Endothelial cell of umbilical vein (primary cell): ENCODE measurements around the gene ZNF407. TPM values are rescaled to one million over a fixed set of nuclear protein-coding genes. Genes with fewer than 3 reads are reported as not detected.

ENCODE experiments used
- BruUV-seq: library from RNA; stranded (reverse); fragments of 400-500 nt; replicated peaks from 2 replicates; lab custom pipeline; 2021; lab: Mats Ljungman, UMichigan
- CTCF ChIA-PET: fragments of 300-600, 350-600 bp; sonication (Branson Sonifier 250); formaldehyde crosslinking; loops from one replicate; lab custom pipeline; 2021; ENCODE audit warnings: antibody characterized with exemption, inconsistent platforms; lab: Charles Lee
- POLR2A ChIA-PET: fragments of 300-600, 350-600 bp; sonication (Branson Sonifier 250); formaldehyde crosslinking; loops from one replicate; lab custom pipeline; 2021; ENCODE audit warnings: antibody characterized with exemption, inconsistent platforms; lab: Charles Lee
- DNase-seq: peaks from one replicate; pipeline ENCODE4 v3.0.0-alpha.2; 2011; ENCODE audit warnings: low read depth, low spot score
- FAIRE-seq: peaks from 2 replicates; lab custom pipeline; 2011; peaks lifted over from hg19 to GRCh38; lab: Jason Lieb, UNC
- H2AFZ ChIP-seq: 2 replicates; pipeline ENCODE4 v1.6.0; 2012; ENCODE audit warnings: low read depth, low read length, control low read depth, inconsistent platforms
- H3K27ac ChIP-seq: 2 replicates; pipeline ENCODE4 v1.5.1; 2011; ENCODE audit warnings: low read depth, mild to moderate bottlenecking, control low read depth, low read length, moderate library complexity; ENCODE audit not compliant: insufficient read depth
- H3K27me3 ChIP-seq, 2 experiments: 2 replicates each; pipeline versions ENCODE4 v1.6.0 to v1.6.1; 2011; ENCODE audit warnings: low read length in 2 of 2, mixed read lengths in 1 of 2; ENCODE audit not compliant: control insufficient read depth in 2 of 2, insufficient read depth in 2 of 2
- H3K36me3 ChIP-seq, 2 experiments: 2 replicates in 1 of 2; 3 replicates in 1 of 2; pipeline ENCODE4 v1.5.1; 2011; ENCODE audit warnings: low read length in 2 of 2, mild to moderate bottlenecking in 1 of 2, moderate library complexity in 1 of 2; ENCODE audit not compliant: control insufficient read depth in 2 of 2, insufficient read depth in 2 of 2; ENCODE audit errors: extremely low read depth in 1 of 2
- H3K4me1 ChIP-seq: 3 replicates; pipeline ENCODE4 v1.5.1; 2011; ENCODE audit warnings: mild to moderate bottlenecking, low read length; ENCODE audit not compliant: control insufficient read depth, insufficient read depth; ENCODE audit errors: extremely low read depth
- H3K4me2 ChIP-seq: 2 replicates; pipeline ENCODE4 v1.6.1; 2011; ENCODE audit warnings: low read length, control low read depth, mixed read lengths; ENCODE audit not compliant: insufficient read depth
- H3K4me3 ChIP-seq, 3 experiments: fragments of 200-600 bp in 1 of 3; sonication (generic), shearing (Covaris generic) in 1 of 3; replicated peaks in 1 of 3; 2 replicates each; pipeline ENCODE4 v1.5.1; 2011 to 2016; ENCODE audit warnings: control low read depth in 3 of 3, low read length in 3 of 3, mild to moderate bottlenecking in 2 of 3, inconsistent platforms in 1 of 3, low read depth in 1 of 3, moderate library complexity in 1 of 3; ENCODE audit not compliant: insufficient read depth in 1 of 3
- H3K79me2 ChIP-seq: 2 replicates; pipeline ENCODE4 v1.6.0; 2012; ENCODE audit warnings: low read length, inconsistent platforms; ENCODE audit not compliant: control insufficient read depth, insufficient read depth
- H3K9ac ChIP-seq: replicated peaks from 2 replicates; pipeline ENCODE3; 2011; ENCODE audit warnings: low read length, control low read depth; ENCODE audit not compliant: insufficient read depth; ENCODE audit errors: extremely low read depth
- H3K9me1 ChIP-seq: replicated peaks from 3 replicates; pipeline ENCODE4 v1.6.0; 2011; ENCODE audit warnings: mild to moderate bottlenecking, low read length; ENCODE audit not compliant: control insufficient read depth, insufficient read depth; ENCODE audit errors: extremely low read depth
- H3K9me3 ChIP-seq: replicated peaks from 2 replicates; pipeline ENCODE4 v1.5.1; 2012; ENCODE audit warnings: low read length, inconsistent platforms; ENCODE audit not compliant: control insufficient read depth, insufficient read depth
- H4K20me1 ChIP-seq: replicated peaks from 2 replicates; pipeline ENCODE3; 2011; ENCODE audit warnings: mild to moderate bottlenecking, low read length; ENCODE audit not compliant: control insufficient read depth, insufficient read depth; ENCODE audit errors: extremely low read depth
- EZH2 ChIP-seq: IDR thresholded peaks from 2 replicates; pipeline ENCODE4 v1.6.1; 2012; ENCODE audit warnings: borderline replicate concordance, low read depth, mild to moderate bottlenecking, moderate library complexity, low read length, inconsistent platforms; ENCODE audit not compliant: severe bottlenecking
- FOS ChIP-seq: IDR thresholded peaks from 2 replicates; pipeline ENCODE4 v1.6.1; 2011; ENCODE audit warnings: mild to moderate bottlenecking, low read length, moderate library complexity, borderline replicate concordance; ENCODE audit not compliant: insufficient read depth
- GATA2 ChIP-seq: IDR thresholded peaks from 2 replicates; pipeline ENCODE4 v1.7.0; 2011; ENCODE audit warnings: low read depth, mild to moderate bottlenecking, moderate library complexity, mixed read lengths, low read length; ENCODE audit not compliant: insufficient read length, insufficient read depth
- JUN ChIP-seq: IDR thresholded peaks from 2 replicates; pipeline ENCODE4 v1.6.1; 2011; ENCODE audit warnings: borderline replicate concordance, low read depth; ENCODE audit not compliant: insufficient read length, insufficient read depth
- MYC ChIP-seq: IDR thresholded peaks from one replicate; pipeline ENCODE4 v1.6.1; 2011; ENCODE audit warnings: mild to moderate bottlenecking, low read depth, low read length
- POLR2A ChIP-seq: IDR thresholded peaks from 2 replicates; pipeline ENCODE4 v1.6.1; 2012; ENCODE audit warnings: low read depth, mild to moderate bottlenecking, control low read depth, low read length
- POLR2AphosphoS5 ChIP-seq: IDR thresholded peaks from 2 replicates; pipeline ENCODE4 v1.6.1; 2012; ENCODE audit warnings: low read depth, mild to moderate bottlenecking, control low read depth, low read length, moderate library complexity; ENCODE audit not compliant: insufficient read depth
- dilution Hi-C: fragments of 300-500 bp; cut with MboI; formaldehyde crosslinking; loops from one replicate; pipeline ENCODE4 v1.15.0; 2019; ENCODE audit warnings: low sequenced_read_pairs; ENCODE audit not compliant: extremely low pct_ligation_motif_present
- intact Hi-C: fragments of 100-400 bp; cut with micrococcal nuclease; formaldehyde crosslinking; loops from one replicate; pipeline ENCODE4 v1.10.0; 2022
- polyA plus RNA-seq, 4 experiments: library from polyadenylated mRNA; depleted of rRNA in 3 of 4; stranded (reverse) in 3 of 4; unstranded in 1 of 4; fragments of >200 nt; gene quantifications; 2 replicates each; pipeline versions ENCODE4 v1.2.1 to v1.2.3, GENCODE V29; 2011 to 2012; ENCODE audit warnings: missing spikeins in 1 of 4
- total RNA-seq: library from RNA; stranded (reverse); gene quantifications from 2 replicates; pipeline ENCODE4 v1.2.3, GENCODE V29; 2021
- TF ChIP-seq, protein P1 (sequence below): IDR thresholded peaks from 2 replicates; pipeline ENCODE4 v1.6.1; 2011; ENCODE audit not compliant: insufficient read depth, insufficient read length
- TF ChIP-seq, protein P2 (sequence below), 2 donors: IDR thresholded peaks; 1 replicate in 1 of 2; 2 replicates in 1 of 2; pipeline ENCODE4 v1.5.1; 2011; ENCODE audit warnings: low read length in 2 of 2, mild to moderate bottlenecking in 2 of 2, moderate library complexity in 2 of 2, control low read depth in 1 of 2, inconsistent platforms in 1 of 2, low read depth in 1 of 2; ENCODE audit not compliant: insufficient read depth in 1 of 2; ENCODE audit errors: extremely low read depth in 1 of 2

Gene ZNF407
- total and polyA plus RNA-seq, 2 donors (not counting 3 experiments of a cell fraction or from before 2014, with no cell fraction given) = 3.8 to 20.1 TPM

DNA sequence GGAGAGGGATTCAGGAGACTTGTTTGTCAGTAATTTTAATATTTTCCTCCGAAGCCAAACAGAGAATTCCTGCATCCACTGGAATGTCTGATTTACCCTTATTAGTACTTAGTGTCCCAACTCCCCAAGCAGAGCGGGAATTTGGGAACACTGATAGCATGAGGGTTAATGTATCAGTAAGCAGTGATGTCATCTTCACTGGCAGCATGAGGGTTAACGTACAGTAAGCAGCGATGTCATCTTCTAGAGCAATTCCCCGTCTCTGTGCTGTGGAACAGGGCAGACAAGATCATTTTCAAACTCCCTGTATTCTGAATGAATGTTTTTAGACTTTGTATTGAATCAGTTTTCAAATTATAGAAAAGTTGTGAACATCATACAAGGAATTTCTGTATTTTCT, 228.9 kb downstream of the ZNF407 start:
- dilution Hi-C loops = no loop called here
- ChIA-PET CTCF (interaction anchor here (1.2 kb wide), 1 partner anchor 9 kb away, joined by 3 read pairs; no protein-coding TSS in a partner anchor), POLR2A (no interaction called here)
- Histone ChIP-seq H3K27ac (no peak overlapping the region), H3K4me3 (no peak overlapping the region), H3K79me2 (no peaks in the 10 kb centered on the region), H3K4me2 (no peak overlapping the region), H3K9ac (no peak overlapping the region), H3K36me3 (no peaks in the 10 kb centered on the region), H3K4me1 (no peaks in the 10 kb centered on the region), H3K27me3 (no peaks in the 10 kb centered on the region), H3K9me1 (no peaks in the 10 kb centered on the region), H2AFZ (no peak overlapping the region), H3K9me3 (no peaks in the 10 kb centered on the region), H4K20me1 (no peaks in the 10 kb centered on the region)
- intact Hi-C loops = no loop called here
- DNase-seq (no peak), FAIRE-seq (no peak)
- no TSS peak for BruUV-seq
- TF ChIP-seq MYC = no peak
- TF ChIP-seq, protein P1, sequence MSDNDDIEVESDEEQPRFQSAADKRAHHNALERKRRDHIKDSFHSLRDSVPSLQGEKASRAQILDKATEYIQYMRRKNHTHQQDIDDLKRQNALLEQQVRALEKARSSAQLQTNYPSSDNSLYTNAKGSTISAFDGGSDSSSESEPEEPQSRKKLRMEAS = no peak
- no peak for TF ChIP-seq POLR2A
- no peak for TF ChIP-seq FOS
- no peak for TF ChIP-seq POLR2AphosphoS5
- TF ChIP-seq GATA2 = no peak
- TF ChIP-seq, protein P2, sequence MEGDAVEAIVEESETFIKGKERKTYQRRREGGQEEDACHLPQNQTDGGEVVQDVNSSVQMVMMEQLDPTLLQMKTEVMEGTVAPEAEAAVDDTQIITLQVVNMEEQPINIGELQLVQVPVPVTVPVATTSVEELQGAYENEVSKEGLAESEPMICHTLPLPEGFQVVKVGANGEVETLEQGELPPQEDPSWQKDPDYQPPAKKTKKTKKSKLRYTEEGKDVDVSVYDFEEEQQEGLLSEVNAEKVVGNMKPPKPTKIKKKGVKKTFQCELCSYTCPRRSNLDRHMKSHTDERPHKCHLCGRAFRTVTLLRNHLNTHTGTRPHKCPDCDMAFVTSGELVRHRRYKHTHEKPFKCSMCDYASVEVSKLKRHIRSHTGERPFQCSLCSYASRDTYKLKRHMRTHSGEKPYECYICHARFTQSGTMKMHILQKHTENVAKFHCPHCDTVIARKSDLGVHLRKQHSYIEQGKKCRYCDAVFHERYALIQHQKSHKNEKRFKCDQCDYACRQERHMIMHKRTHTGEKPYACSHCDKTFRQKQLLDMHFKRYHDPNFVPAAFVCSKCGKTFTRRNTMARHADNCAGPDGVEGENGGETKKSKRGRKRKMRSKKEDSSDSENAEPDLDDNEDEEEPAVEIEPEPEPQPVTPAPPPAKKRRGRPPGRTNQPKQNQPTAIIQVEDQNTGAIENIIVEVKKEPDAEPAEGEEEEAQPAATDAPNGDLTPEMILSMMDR (IDR thresholded peaks at IDR 0.05; ENCODE audit: extremely low read depth in 1 of 2, insufficient read depth in 1 of 2, low read depth in 1 of 2, low read length in 2 of 2) = no peak
- TF ChIP-seq EZH2 = no peak
- TF ChIP-seq JUN = no peak
